IMR-90 (cell line): Measurements from ENCODE around the gene ST3GAL4. TPM values are rescaled to one million over a fixed set of nuclear protein-coding genes. Genes with fewer than 3 reads are reported as not detected.
"Not testable (repeated sequence)": the region's sequence is repeated elsewhere in the genome, so short reads cannot be mapped to it uniquely, and the experiment has no call there.

ENCODE experiments used
- ATAC-seq: fragments of 200-7000 bp; cut with Tn5 transposase; 2 replicates; pipeline ENCODE4 v1.9.1; 2020; ENCODE audit warnings: low read depth, mild to moderate bottlenecking, moderate library complexity
- BruUV-seq: library from RNA; stranded (reverse); fragments of 400-500 nt; replicated peaks from 2 replicates; lab custom pipeline; 2021; lab: Mats Ljungman, UMichigan
- CTCF ChIA-PET: fragments of 300-600 bp; formaldehyde crosslinking; extraction: SDS; loops from one replicate; lab custom pipeline; 2021; ENCODE audit warnings: antibody characterized with exemption; lab: Yijun Ruan, JAX
- POLR2A ChIA-PET: fragments of 300-600 bp; sonication (Branson Sonifier 250); formaldehyde crosslinking; loops from one replicate; lab custom pipeline; 2022; ENCODE audit warnings: antibody characterized with exemption; ENCODE audit not compliant: unreplicated experiment; lab: Charles Lee
- DNase-seq: peaks from one replicate; pipeline ENCODE4 v3.0.0; 2013
- H2AFZ ChIP-seq: replicated peaks from 2 replicates; pipeline ENCODE3; 2013; ENCODE audit warnings: low read length, mild to moderate bottlenecking; ENCODE audit not compliant: poor library complexity
- H2AK5ac ChIP-seq: 2 replicates; pipeline ENCODE4 v1.6.1; 2013; ENCODE audit warnings: low read depth, low read length, inconsistent platforms
- H2AK9ac ChIP-seq: replicated peaks from 2 replicates; pipeline ENCODE3; 2013; ENCODE audit warnings: mild to moderate bottlenecking, low read depth, low read length, moderate library complexity; ENCODE audit not compliant: poor library complexity
- H2BK120ac ChIP-seq: 2 replicates; pipeline ENCODE4 v1.6.1; 2013; ENCODE audit warnings: low read depth, low read length, inconsistent platforms
- H2BK15ac ChIP-seq: 3 replicates; pipeline ENCODE4 v1.6.1; 2013; ENCODE audit warnings: low read depth, low read length, inconsistent platforms
- H2BK20ac ChIP-seq: 2 replicates; pipeline ENCODE4 v1.6.1; 2013; ENCODE audit warnings: low read depth, mild to moderate bottlenecking, inconsistent platforms, low read length, moderate library complexity
- H2BK5ac ChIP-seq: 2 replicates; pipeline ENCODE4 v1.6.1; 2013; ENCODE audit warnings: mild to moderate bottlenecking, low read depth, low read length, inconsistent platforms; ENCODE audit not compliant: poor library complexity, severe bottlenecking
- H3K14ac ChIP-seq: replicated peaks from 2 replicates; pipeline ENCODE4 v1.6.1; 2013; ENCODE audit warnings: low read depth, low read length, inconsistent platforms
- H3K18ac ChIP-seq: 2 replicates; pipeline ENCODE4 v1.6.1; 2013; ENCODE audit warnings: low read depth, low read length, control low read depth
- H3K23ac ChIP-seq: 2 replicates; pipeline ENCODE4 v1.6.1; 2013; ENCODE audit warnings: low read depth, low read length, inconsistent platforms
- H3K27ac ChIP-seq: 2 replicates; pipeline ENCODE4 v1.5.1; 2013; ENCODE audit warnings: mild to moderate bottlenecking, control low read depth, low read length; ENCODE audit not compliant: insufficient read depth
- H3K27me3 ChIP-seq: 2 replicates; pipeline ENCODE4 v1.6.1; 2013; ENCODE audit warnings: low read length; ENCODE audit not compliant: control insufficient read depth, insufficient read depth
- H3K36me3 ChIP-seq: 2 replicates; pipeline ENCODE4 v1.6.1; 2013; ENCODE audit warnings: low read length, mixed read lengths; ENCODE audit not compliant: control insufficient read depth, insufficient read depth
- H3K4ac ChIP-seq: 2 replicates; pipeline ENCODE4 v1.6.1; 2013; ENCODE audit warnings: low read depth, low read length, inconsistent platforms
- H3K4me1 ChIP-seq: 2 replicates; pipeline ENCODE4 v1.6.1; 2013; ENCODE audit warnings: low read length, mixed read lengths; ENCODE audit not compliant: control insufficient read depth, insufficient read depth
- H3K4me2 ChIP-seq: 2 replicates; pipeline ENCODE4 v1.6.1; 2013; ENCODE audit warnings: low read depth, mild to moderate bottlenecking, control low read depth, low read length, moderate library complexity
- H3K4me3 ChIP-seq: 2 replicates; pipeline ENCODE4 v1.5.1; 2013; ENCODE audit warnings: low read depth, mild to moderate bottlenecking, control low read depth, low read length, moderate library complexity; ENCODE audit not compliant: insufficient read depth
- H3K56ac ChIP-seq: 2 replicates; pipeline ENCODE4 v1.6.1; 2013; ENCODE audit warnings: low read length, inconsistent platforms; ENCODE audit not compliant: insufficient read depth; ENCODE audit errors: extremely low read depth
- H3K79me1 ChIP-seq, 2 experiments: 2 replicates each; pipeline ENCODE4 v1.6.1; 2013; ENCODE audit warnings: low read length in 2 of 2, inconsistent platforms in 1 of 2, low read depth in 1 of 2
- H3K9ac ChIP-seq: 2 replicates; pipeline ENCODE4 v1.6.1; 2013; ENCODE audit warnings: low read depth, low read length, control low read depth
- H3K9me1 ChIP-seq: 2 replicates; pipeline ENCODE4 v1.6.1; 2013; ENCODE audit warnings: low read length, inconsistent platforms; ENCODE audit not compliant: insufficient read depth
- H3K9me3 ChIP-seq: 2 replicates; pipeline ENCODE4 v1.6.1; 2013; ENCODE audit warnings: low read length; ENCODE audit not compliant: control insufficient read depth, insufficient read depth
- H4K20me1 ChIP-seq: 2 replicates; pipeline ENCODE4 v1.6.1; 2013; ENCODE audit warnings: low read length, inconsistent platforms; ENCODE audit not compliant: insufficient read depth
- H4K5ac ChIP-seq: 2 replicates; pipeline ENCODE4 v1.6.1; 2013; ENCODE audit warnings: mild to moderate bottlenecking, low read depth, low read length, control low read depth
- H4K8ac ChIP-seq, 2 experiments: 2 replicates each; pipeline ENCODE4 v1.6.1; 2013; ENCODE audit warnings: low read depth in 2 of 2, low read length in 2 of 2, control low read depth in 1 of 2, inconsistent platforms in 1 of 2
- H4K91ac ChIP-seq: 2 replicates; pipeline ENCODE4 v1.6.1; 2013; ENCODE audit warnings: low read depth, low read length, inconsistent platforms; ENCODE audit not compliant: insufficient read depth
- WGBS, 2 experiments: methylation state at CpG; one replicate each; pipeline versions ENCODE4 v1.1.5 to v1.1.7; 2013; ENCODE audit warnings: missing lambda C conversion rate in 2 of 2; ENCODE audit not compliant: insufficient read length in 1 of 2; ENCODE audit errors: extremely low coverage in 2 of 2; 5-methylcytosine and 5-hydroxymethylcytosine counted together
- dilution Hi-C: fragments of 300-500 bp; cut with HindIII; formaldehyde crosslinking; loops from one replicate; pipeline ENCODE4 v1.14.3; 2018; ENCODE audit warnings: low sequenced_read_pairs; ENCODE audit not compliant: unreplicated experiment
- in situ Hi-C: fragments of 300-500 bp; cut with MboI; formaldehyde crosslinking; loops from 3 replicates; pipeline ENCODE4 v1.14.3; 2019; ENCODE audit warnings: low sequenced_read_pairs, inconsistent platforms, mixed read lengths
- intact Hi-C: fragments of 100-400 bp; cut with micrococcal nuclease; formaldehyde crosslinking; loops from 2 replicates; pipeline ENCODE4 v1.10.0; 2022
- polyA plus RNA-seq, 3 experiments: library from polyadenylated mRNA; depleted of rRNA; stranded (reverse); fragments of >200 nt; gene quantifications; 2 replicates each; pipeline ENCODE4 v1.2.3, GENCODE V29; 2012; ENCODE audit warnings: low replicate concordance in 1 of 3
- total RNA-seq: library from RNA; depleted of rRNA; stranded (reverse); fragments of >200 nt; gene quantifications from 2 replicates; pipeline ENCODE4 v1.2.3, GENCODE V29; 2012

The ST3GAL4 gene
- total and polyA plus RNA-seq, 2 of the 4 experiments (the other 2 are of a cell fraction), result 17.0 to 19.7 TPM

DNA sequence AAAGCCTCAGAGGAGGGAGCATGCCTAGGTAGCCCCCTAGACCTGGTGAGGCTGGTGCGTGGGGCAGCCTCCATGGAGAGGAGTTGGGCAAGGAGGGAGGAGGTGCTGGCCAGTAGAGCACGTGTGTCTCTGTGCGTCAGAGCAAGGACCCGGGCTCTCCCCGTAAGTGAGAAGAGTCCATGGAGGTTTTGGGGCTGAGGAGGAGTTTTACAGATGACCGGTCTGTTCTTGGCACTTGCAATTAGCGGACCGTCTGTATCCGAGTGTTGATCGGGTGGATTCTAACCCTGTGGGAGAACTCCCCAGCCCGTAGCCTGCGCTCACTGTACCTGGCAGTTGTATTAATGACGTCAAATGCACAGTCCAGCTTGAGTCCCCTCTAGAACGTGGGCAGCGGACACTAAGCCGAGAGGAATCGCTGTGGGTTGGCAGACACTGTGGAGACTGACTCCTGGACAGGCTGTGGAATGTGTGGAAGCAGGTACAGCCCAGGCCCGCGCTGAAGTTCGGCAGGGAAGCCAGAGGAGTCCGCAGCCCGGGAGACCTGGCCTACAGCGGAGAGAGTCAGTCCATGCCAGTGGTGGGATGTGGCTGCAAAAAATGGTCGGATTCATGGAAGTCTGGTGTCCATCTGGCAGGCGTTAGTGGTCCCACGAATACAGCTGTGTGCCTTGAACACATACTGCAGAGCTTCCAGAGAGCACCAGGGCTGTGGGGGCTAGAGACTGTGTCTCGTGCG is 19.2 kb downstream of the ST3GAL4 start:
- not testable (repeated sequence) for ATAC-seq, DNase-seq
- POLR2A ChIA-PET, result interaction anchor here (0.6 kb wide), 1 partner anchor 12 kb away, joined by 5 read pairs; no protein-coding TSS in a partner anchor

More for the DNA sequence above, 19.2 kb downstream of the ST3GAL4 start:
- H2BK20ac ChIP-seq, H3K56ac ChIP-seq, H3K18ac ChIP-seq, H3K36me3 ChIP-seq, H2BK120ac ChIP-seq, H3K4me1 ChIP-seq, H3K23ac ChIP-seq, H3K4ac ChIP-seq, H2BK5ac ChIP-seq, CTCF ChIA-PET, H2BK15ac ChIP-seq, H3K27me3 ChIP-seq, H3K4me3 ChIP-seq, H3K27ac ChIP-seq, H2AFZ ChIP-seq, H3K9me3 ChIP-seq, H3K9me1 ChIP-seq, H4K91ac ChIP-seq, H3K9ac ChIP-seq, H4K8ac ChIP-seq, in situ Hi-C loops, BruUV-seq, H3K4me2 ChIP-seq, H2AK9ac ChIP-seq, dilution Hi-C loops, H4K5ac ChIP-seq, intact Hi-C loops, H3K14ac ChIP-seq: not testable (repeated sequence)
- H2AK5ac ChIP-seq, result peak overlapping the region; percentile 12; the same call in 1 of the 2 replicates
- WGBS, 2 experiments, result 88% methylated on average over 8 of the region's 28 CpGs; no CpG with 5 or more reads in 1 of the 2 experiments
- H3K79me1 ChIP-seq, result peaks cover 21 to 38% of the 10 kb centered on the region in 2 experiments
- peaks cover 15% of the 10 kb centered on the region; the same call in 1 of the 2 replicates for H4K20me1 ChIP-seq
